Activated T-helper 9 cell treated with anti-CD3 and anti-CD28 coated beads, Interleukin-2, amount 50 U/mL, for 16 hours (primary cell): ENCODE results near the gene PTPN7.
"Not testable (repeated sequence)": the region's sequence is repeated elsewhere in the genome, so short reads cannot be mapped to it uniquely, and the experiment has no call there.

ENCODE experiments used
- DNase-seq: peaks from one replicate; pipeline ENCODE4 v3.0.0-alpha.2; 2020; ENCODE audit warnings: low read depth

The PTPN7 gene

DNA sequence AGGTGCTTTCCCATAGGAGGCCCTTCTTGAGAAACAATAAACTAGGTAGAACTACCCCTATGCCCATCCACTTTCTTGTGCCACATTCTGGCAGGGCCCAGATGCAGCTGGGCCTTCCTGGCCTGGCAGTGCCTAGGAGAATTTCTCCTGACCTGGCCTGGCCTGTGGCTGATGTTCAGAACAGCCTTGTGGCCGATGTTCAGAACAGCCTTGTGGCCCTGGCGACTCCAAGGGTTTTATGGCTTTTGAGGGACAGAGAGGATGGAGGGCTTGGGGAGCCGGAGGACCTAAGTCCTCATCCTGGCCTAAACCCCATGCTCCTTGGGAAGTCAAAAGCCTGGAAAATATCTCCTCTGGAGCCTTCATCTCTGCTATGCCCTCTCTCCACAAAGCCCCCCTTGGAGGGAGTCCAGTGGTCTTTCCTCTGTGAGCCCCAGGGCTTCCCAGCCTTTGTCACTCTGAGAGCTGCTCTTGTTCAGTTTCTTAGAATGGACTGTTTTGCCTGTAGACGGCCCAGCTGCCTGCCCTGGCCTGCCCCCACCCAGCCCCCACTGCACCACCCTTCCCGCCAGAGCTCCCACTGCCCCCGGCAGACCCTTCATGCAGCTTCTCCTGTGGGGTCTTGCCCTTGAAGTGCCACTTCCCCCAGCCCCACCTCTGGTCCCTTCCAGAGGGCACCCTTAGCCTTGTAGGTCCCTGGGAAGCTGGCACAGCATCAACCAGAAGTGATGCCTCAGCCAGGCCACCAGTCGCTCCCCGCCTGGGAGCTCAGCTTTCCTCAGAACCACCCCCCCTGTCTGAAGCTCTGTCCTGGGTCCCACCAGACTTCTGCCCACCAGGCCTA lies 30.7 kb downstream of the PTPN7 start:
- no peak for DNase-seq

DNA sequence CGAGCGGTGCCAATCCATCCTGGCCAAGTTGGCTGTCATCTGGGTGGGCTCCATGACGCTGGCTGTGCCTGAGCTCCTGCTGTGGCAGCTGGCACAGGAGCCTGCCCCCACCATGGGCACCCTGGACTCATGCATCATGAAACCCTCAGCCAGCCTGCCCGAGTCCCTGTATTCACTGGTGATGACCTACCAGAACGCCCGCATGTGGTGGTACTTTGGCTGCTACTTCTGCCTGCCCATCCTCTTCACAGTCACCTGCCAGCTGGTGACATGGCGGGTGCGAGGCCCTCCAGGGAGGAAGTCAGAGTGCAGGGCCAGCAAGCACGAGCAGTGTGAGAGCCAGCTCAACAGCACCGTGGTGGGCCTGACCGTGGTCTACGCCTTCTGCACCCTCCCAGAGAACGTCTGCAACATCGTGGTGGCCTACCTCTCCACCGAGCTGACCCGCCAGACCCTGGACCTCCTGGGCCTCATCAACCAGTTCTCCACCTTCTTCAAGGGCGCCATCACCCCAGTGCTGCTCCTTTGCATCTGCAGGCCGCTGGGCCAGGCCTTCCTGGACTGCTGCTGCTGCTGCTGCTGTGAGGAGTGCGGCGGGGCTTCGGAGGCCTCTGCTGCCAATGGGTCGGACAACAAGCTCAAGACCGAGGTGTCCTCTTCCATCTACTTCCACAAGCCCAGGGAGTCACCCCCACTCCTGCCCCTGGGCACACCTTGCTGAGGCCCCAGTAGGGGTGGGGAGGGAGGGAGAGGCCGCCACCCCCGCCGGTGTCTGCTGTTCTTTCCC lies 32.4 kb downstream of the PTPN7 start:
- DNase-seq: no peak

DNA sequence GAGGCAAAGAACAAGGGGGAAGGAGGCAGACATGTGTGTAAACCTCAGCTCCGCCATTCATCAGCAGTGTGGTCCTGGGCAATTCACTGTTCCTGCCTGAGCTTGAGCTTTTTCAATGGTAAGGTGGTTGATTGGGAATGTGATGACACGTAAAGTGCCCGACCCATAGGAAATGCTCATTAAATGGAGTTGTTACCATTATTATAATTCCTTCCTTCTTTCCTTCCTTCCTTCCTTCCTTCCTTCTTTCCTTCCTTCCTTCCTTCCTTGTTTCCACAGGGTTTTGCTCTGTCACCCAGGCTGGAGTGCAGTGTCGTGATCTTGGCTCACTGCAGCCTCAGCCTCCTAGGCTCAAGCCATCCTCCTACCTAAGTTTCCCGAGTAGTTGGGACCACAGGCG lies 33.3 kb downstream of the PTPN7 start:
- DNase-seq: no peak

DNA sequence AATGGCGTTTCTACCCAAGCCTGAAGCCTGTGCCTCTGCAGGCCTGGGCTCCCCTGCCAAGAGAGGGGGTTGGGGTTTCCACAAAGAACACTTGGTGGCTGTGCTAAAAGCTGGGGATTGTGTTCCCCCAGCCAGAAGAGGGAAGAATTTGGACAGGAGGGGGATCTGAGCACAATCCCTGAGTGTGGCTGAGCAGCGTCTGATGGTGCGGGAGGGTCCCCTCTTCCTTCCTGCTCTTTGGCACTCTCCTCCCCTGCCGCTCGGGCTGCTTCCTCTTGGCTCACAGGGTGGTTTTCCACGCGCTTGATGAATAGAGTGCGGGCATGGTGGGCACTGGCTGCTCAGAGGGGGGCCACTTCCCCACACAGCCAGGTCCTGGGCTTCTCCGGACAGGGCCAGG lies 34.0 kb downstream of the PTPN7 start:
- no peak for DNase-seq

DNA sequence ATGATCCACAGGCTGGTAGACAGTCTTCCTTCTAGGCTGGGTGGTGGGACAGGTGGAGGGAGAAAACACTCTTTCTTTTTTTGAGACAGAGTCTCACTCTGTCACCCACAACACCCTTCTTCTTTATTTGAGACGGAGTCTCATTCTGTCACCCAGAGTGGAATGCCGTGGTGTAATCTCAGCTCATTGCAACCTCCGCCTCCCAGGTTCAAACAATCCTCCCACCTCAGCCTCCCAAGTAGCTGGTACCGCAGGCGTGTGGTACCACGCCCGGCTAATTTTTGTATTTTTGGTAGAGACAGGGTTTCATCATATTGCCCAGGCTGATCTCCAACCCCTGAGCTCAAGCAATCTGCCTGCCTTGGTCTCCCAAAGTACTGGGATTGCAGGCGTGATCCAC lies 34.8 kb downstream of the PTPN7 start:
- DNase-seq: no peak

DNA sequence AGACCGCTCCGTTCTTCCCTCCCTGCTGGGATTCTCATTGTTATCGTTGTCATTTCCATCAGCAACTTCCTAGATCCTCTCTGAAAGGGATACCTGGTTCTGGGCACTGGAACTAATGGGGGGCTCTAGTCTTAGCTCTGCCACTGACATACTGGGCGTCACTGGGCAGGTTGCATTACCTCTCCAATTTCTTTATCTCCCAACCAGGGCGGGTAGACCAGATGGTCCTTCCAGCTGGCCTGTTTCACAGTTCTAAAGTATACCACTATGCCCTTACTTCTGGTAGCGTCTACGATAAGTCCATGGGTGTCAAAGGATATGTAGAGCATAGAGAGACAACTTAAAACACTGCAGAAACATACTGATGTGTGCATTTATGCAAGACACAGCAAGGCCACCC lies 36.3 kb downstream of the PTPN7 start:
- no peak for DNase-seq

DNA sequence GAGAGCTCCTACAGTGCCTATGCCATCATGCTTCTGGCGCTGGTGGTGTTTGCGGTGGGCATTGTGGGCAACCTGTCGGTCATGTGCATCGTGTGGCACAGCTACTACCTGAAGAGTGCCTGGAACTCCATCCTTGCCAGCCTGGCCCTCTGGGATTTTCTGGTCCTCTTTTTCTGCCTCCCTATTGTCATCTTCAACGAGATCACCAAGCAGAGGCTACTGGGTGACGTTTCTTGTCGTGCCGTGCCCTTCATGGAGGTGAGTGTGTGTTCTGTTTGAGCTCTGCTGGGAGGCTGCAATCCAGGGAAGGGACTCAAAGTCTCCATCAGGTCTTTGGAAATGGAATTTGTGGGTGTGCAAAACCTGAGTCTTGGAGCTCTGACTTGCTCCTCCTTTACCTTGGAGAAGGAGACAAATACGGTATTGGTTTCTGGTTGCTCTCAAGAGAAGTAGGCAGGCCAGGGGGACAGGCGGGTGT lies 37.0 kb downstream of the PTPN7 start:
- DNase-seq: no peak

DNA sequence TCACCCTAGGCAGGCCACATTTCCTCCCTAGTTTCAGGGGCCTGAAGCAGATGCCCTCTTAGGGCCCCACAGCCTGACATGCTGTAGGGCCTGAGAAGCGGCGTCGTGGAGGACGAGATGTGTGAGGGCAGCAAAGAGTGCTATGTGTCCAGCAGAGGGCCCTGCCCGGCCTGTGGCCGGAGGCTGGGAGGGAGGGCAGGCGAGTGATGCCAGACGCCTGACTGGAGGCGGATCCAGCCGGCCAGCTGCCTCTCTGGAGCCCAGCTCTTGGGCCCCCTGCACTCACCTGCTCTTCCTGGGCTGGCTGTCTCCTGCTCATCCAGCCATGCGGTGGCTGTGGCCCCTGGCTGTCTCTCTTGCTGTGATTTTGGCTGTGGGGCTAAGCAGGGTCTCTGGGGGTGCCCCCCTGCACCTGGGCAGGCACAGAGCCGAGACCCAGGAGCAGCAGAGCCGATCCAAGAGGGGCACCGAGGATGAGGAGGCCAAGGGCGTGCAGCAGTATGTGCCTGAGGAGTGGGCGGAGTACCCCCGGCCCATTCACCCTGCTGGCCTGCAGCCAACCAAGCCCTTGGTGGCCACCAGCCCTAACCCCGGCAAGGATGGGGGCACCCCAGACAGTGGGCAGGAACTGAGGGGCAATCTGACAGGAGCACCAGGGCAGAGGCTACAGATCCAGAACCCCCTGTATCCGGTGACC lies 37.6 kb downstream of the PTPN7 start, which contains the start of gene GPR37L1:
TSS of gene GPR37L1 (plus strand) at position 279 of the 697 bp plus-strand sequence. CDS start at position 326, 47 bp downstream.
- DNase-seq: no peak

DNA sequence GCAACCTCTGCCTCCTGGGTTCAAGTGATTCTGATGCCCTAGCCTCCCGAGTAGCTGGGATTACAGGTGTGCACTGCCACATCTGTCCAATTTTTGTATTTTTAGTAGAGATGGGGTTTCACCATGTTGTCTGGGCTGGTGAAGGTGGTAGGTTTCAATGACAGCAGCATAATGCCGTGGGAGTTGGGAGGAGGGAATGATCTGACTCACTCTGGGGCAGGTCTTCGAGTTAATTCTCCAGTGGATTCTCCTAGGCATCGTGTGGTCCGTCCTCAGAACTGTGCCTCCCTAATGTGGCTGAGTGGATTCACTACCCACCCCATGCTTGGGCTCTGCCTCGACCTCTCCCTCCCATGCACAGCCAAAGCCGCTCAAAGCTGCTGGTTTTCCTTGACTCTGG lies 39.4 kb downstream of the PTPN7 start:
- no peak for DNase-seq

DNA sequence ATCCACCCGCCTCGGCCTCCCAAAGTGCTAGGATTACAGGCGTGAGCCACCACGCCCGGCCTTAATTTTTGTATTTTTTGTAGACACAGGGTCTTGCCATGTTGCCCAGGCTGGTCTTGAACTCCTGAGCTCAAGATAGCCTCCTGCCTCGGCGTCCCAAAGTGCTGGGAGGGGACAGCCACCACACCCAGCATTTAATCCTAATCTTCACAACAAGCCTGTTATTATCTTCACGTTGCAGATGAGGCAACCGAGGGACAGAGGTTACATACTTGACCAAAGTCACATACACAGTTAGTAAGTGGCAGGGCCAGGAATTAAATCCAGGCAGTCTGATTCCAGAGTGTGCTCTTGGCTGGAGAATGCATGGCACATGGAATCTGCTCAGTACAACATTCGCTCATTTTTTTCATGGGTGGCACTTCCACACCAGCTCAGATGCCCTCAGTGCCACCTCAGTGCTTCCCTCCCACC lies 42.5 kb downstream of the PTPN7 start:
- no peak for DNase-seq

DNA sequence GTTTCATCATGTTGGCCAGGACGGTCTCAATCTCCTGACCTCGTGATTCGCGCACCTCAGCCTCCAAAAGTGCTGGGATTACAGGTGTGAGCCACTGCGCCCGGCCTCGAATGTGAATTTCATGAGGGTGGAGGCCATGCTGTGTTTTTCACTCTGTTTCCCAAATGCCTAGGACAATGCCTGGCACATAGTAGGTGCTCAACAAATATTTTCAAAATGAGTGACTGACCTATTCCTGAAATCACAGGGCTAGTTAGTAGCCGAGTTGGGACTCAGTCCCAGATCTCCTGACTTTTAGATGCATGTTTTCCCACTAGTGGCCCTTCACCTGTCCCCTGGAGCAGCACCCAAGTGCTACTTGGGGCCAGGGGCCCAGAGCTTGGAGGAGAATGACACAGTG lies 44.1 kb downstream of the PTPN7 start:
- no peak for DNase-seq

DNA sequence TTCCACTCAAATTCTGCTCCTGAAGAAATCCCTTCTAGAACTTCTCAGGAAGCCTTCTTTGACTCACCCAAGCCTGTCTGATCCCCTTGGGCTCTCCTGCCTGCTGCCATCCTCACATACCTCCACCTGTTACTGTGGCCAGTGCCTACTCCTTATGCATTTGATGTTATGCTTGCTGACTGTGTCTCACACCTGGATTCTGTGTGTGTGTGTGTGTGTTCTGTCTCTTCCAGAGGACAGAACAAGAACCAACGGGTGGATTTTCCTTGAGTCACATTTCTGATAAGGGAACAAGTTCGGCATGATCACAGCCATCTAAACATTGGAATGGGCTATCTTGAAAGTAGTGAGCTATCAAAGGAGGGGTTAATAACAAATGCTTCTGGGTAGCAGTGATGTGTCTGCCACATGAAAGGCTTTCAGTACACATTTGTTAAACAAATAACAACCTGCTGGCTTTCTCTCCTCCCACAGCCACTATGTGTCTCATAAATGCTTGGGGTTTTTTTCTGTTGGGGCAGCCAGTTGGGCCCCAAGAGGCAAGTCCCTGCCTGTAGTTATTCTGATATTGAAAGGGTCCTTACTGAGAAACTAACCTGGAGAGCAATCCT lies 46.6 kb downstream of the PTPN7 start:
- no peak for DNase-seq

DNA sequence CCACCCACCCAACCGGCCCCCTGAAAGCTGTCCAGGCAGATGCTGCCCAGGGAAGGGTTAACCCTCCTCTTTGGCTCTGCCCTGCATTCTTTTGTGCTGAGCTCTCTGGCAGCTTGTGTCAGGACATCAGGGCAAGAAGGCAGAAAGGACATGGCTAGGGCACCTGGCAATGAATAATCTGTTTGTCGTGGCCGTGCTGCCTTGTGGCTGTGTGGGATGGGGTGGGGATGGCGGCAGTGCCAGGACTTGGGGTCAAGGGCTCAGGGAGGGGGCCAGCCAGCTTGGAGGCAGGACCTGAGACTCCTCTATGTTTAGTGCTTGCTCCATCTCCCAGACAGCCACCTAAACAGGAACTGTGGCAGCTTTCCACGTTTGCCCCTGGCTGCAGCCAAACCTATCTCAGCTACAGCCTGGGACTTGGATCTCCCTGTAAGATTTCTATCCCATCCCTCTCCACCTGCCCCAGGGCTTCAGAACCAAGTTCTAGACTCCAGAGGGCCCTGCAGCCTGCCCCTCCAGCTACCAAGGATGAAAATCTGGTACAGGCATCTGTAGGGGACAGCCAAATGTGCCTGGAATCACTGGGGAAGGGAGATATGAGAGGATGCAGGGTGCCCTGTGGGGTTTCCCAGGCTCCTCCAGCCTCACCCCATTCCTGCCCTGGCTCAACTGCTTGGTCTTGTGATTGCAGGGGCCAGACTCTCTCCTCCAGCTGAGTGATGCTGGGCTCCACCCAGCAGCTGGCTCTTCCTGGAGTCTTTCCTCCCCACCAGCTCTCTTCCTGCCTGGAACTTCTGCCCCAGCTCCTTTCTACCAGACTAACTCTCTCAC lies 47.3 kb downstream of the PTPN7 start:
- no peak for DNase-seq

DNA sequence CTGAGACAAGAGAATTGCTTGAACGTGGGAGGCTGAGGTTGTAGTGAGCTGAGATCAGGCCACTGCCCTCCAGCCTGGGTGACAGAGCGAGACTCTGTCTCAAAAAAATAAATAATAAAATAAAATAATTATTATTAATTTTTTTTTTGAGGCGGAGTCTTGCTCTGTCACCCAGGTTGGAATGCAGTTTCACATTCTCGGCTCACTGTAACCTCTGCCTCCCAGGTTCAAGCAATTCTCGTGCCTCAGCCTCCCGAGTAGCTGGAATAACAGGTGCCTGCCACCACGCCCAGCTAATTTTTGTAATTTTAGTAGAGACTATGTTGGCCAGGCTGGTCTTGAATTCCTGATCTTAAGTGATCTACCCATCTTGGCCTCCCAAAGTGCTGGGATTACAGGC lies 48.8 kb downstream of the PTPN7 start:
- not testable (repeated sequence) for DNase-seq

DNA sequence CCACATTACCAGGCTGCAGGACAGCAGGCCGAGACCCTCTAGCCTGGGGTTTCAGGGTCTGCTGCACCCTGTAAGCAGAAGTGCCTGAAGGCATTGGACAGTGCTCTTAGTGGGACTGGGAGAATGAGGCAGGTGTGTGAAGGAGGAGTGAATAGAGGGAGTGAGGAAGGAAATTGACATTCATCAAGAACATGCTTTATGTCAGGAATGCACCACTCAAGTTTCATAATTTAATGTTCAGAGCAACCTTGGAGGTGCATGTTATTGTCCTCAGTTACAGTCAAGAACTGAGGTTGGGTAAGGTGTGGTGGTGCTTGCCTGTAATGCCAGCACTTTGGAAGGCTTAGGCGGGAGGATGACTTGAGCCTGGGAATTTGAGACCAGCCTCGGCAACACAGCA lies 49.4 kb downstream of the PTPN7 start:
- DNase-seq: no peak

DNA sequence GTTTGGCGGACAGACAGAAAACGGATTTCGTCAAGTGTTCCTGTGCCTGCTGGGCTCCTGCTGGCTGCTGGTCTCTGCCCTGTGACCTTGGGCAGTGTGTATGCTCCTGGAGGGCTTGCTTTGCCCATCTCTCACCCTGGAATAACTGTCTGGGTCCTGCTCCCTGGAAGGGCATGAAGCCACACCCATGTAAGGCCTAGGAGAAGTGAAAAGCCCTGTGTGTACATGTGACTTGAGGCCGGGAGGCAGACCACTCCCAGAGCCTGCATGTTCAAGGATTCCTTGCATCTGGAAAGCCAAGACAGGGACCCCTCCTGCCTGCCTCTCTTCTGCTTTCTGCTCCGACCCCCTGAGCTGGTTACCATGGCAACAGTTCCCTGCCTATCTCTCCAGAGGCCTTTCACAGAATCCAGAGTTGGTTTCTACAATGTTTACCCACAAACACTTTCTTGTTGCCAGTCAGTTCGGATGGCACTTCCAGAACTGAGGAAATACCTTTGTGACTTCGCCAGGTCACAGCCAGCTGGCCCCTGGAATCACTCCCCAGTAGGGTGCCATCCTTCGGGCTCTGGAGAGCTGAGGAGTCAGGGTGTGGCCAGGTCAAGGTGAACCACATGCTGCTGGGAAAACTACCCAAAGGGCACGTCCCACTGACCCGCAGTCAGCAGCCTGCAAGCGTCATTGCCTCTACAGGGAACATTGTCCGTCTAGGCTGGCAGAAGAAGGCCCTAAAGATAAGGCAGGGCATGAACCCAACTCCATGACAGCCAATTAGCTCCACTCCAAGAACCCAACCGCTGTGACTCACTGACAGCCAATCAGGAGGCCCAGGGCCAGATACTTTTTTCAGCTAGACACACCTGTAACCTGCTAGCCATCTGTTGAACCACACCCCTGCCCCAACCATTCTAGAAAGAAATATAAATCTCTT lies 52.3 kb downstream of the PTPN7 start:
- no peak for DNase-seq

DNA sequence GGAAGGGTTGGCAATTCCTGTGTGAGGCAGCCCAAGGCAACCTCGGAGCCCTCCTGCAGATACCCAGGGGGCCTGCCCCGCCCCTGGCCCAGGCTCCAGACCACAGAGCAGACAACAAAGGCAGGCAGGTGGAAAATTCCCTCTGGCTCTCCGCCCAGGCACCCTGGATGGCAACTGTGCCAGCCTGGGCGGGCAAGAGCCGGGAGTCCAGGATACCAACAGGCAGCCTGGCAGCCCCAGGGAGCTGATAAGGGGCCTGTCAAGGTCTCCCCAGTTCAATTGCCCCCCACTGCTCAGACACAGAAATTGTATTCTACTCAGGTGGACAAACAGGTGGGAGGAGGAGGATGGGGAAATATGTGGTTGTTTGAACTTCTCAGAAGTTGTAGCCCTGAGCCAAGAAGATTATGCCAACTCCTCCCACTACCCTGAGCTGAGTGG lies 53.1 kb downstream of the PTPN7 start:
- DNase-seq: no peak

DNA sequence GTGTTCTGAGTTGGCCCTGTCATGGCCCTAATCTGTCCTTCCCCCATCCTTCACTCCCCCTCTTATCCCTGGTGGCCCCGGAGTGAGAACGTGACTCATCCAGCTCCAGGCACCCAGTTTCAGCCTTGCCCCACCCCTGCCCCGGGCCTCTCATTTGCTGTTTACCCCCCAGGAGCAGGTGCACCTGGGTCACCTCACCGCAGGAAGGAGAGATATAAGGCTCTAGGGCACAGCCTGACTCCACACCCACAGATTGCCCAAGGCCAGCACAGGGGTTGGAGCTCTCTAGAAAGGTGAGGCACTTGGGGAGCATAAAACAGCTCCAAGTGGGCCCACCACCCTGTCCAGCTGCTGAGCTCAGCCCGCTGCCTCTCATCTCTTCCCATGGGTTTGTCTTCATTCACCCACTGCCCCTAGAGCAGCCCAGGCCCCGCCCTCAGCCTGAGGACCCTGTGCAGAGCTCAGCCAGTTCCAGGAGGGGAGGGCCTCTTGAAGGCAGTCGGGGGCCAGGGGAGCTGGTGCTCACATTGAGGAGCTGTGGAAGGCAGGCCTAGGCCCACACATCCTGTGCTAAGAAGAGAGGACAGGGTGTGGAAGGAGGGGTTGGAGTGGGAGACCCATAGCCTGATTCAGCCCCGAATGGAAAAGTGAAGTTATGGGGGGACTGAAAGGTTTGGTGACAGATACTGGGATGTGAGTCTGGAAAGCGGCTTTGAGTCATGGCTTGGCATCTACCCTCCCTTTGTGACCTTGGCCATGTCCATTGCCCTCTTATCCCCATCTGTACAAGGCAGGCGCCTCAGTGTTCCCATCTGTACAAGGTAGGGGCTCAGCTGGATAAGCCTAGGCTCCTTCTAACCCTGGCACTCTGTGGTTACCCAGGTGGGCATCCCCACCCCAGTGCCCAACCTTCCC lies 53.8 kb downstream of the PTPN7 start:
- no peak for DNase-seq
